Effector memory CD4-positive, alpha-beta T cell (primary cell): Measurements from ENCODE around the gene BSG.
"Not testable (repeated sequence)": the region's sequence is repeated elsewhere in the genome, so short reads cannot be mapped to it uniquely, and the experiment has no call there.

ENCODE experiments used
- DNase-seq, 3 donors: peaks; one replicate each; pipeline ENCODE4 v3.0.0-alpha.2; 2020
- H3K27ac ChIP-seq: 2 replicates; pipeline ENCODE4 v1.7.0; 2013; ENCODE audit warnings: mild to moderate bottlenecking, low read length, moderate library complexity; ENCODE audit not compliant: insufficient read depth, poor library complexity, severe bottlenecking
- H3K27me3 ChIP-seq: replicated peaks from 2 replicates; pipeline ENCODE4 v1.7.0; 2013; ENCODE audit warnings: mild to moderate bottlenecking, low read length; ENCODE audit not compliant: insufficient read depth, control insufficient read depth, poor library complexity, severe bottlenecking
- H3K36me3 ChIP-seq: 2 replicates; pipeline ENCODE4 v1.7.0; 2013; ENCODE audit warnings: mild to moderate bottlenecking, low read length, moderate library complexity; ENCODE audit not compliant: control insufficient read depth, insufficient read depth
- H3K4me1 ChIP-seq: 2 replicates; pipeline ENCODE4 v1.7.0; 2013; ENCODE audit warnings: low read length, mild to moderate bottlenecking; ENCODE audit not compliant: control insufficient read depth, insufficient read depth, poor library complexity, severe bottlenecking
- H3K4me3 ChIP-seq: 2 replicates; pipeline ENCODE4 v1.7.0; 2013; ENCODE audit warnings: low read length, low read depth, mild to moderate bottlenecking; ENCODE audit not compliant: insufficient read depth, poor library complexity, severe bottlenecking
- H3K9me3 ChIP-seq: 2 replicates; pipeline ENCODE4 v1.7.0; 2013; ENCODE audit warnings: mild to moderate bottlenecking, low read length, moderate library complexity; ENCODE audit not compliant: control insufficient read depth

Gene BSG

GRCh38 chr19:629515-629914 is 57.1 kb downstream of the BSG start:
- Histone ChIP-seq H3K36me3 (peaks cover 21% of the 10 kb centered on the region), H3K4me1 (peaks cover 15% of the 10 kb centered on the region)
- H3K27ac ChIP-seq, H3K4me3 ChIP-seq, H3K27me3 ChIP-seq, H3K9me3 ChIP-seq, DNase-seq: not testable (repeated sequence)

DNA sequence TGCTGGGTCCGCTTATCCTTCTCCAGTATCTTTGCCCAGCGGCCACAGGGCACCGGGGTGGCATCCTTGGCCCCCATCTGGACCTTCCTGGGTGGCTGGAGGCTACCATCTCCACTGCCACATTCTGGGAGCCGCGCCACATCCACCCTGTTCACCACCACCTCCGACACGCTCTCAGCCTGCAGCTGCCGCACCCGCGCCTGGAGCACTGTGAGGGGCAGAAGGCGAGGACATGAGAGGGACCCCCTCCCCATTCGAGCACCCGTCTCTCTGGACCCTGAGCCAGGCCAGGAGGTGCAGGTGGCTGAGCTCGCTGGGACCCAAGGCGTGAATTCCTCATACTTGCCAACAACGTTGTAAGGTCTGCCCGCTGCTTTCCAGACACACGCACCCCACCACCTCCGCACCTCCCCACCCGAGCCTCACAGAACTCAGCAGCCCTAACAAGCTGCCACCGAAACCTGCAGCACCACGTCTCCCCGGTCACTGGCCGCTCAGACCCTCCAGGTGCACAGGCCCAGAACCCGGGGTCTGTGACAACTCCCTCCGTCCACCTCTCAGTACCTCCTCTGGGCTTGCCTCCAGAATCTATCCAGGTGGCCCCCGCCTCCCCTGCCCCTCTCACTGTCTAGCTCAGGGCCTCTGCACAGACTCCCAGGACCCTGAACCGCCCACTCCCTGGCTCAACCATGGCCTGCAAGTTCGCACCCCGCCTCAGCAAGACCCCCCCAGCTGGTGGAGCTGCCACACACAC is 57.7 kb downstream of the BSG start:
- peaks cover 16% of the 10 kb centered on the region for H3K36me3 ChIP-seq
- peaks cover 15% of the 10 kb centered on the region for H3K4me1 ChIP-seq
- H3K27me3 ChIP-seq: no peaks in the 10 kb centered on the region
- DNase-seq: no peak
- H3K9me3 ChIP-seq: no peaks in the 10 kb centered on the region
- no peak overlapping the region for H3K4me3 ChIP-seq
- no peak overlapping the region for H3K27ac ChIP-seq

GRCh38 chr19:632579-633067 is 60.2 kb downstream of the BSG start:
- Histone ChIP-seq H3K36me3 (peaks cover 11% of the 10 kb centered on the region), H3K9me3 (no peaks in the 10 kb centered on the region), H3K27ac (peak overlapping the region; percentile 78), H3K27me3 (no peaks in the 10 kb centered on the region), H3K4me1 (peaks cover 15% of the 10 kb centered on the region), H3K4me3 (peak overlapping the region; percentile 89)
- no peak for DNase-seq
